ENCODE results near the gene SMIM29. TPM values are rescaled to one million over a fixed set of nuclear protein-coding genes. Genes with fewer than 3 reads are reported as not detected.
"Not testable (repeated sequence)": the region's sequence is repeated elsewhere in the genome, so short reads cannot be mapped to it uniquely, and the experiment has no call there.

SMIM29 gene
- total RNA-seq, 2 experiments from 2014 or later, result 34.0 to 41.4 TPM

- CTCF ChIA-PET, result interaction anchor here (0.6 to 5.8 kb wide), 39 partner anchors 8 to 890 kb away, joined by 3 to 80 read pairs (median 4); partner anchors contain the start of genes HMGA1, NUDT3, RPS10 and TAF11
- Mint-ChIP-seq H3K9me3 (ENCODE audit: low read depth) (no peaks in the 10 kb centered on the region), H3K4me3 (peak overlapping the region; percentile 93), H3K36me3 (peaks cover 7% of the 10 kb centered on the region), H3K27me3 (no peaks in the 10 kb centered on the region), H3K4me1 (peaks cover 43% of the 10 kb centered on the region), H3K27ac (peak overlapping the region; percentile 90)
- no peak for DNase-seq
- ATAC-seq, result peak; percentile 48
These were observed 859 bp upstream of the SMIM29 start for GRCh38 chr6:34249469-34250261.

GRCh38 chr6:34248198-34248726, 544 bp downstream of the SMIM29 start:
- ATAC-seq (peak; percentile 25), DNase-seq (peak; percentile 76)
- no peaks in the 10 kb centered on the region for H3K27me3 Mint-ChIP-seq
- peak overlapping the region; percentile 97 for H3K27ac Mint-ChIP-seq
- peaks cover 55% of the 10 kb centered on the region for H3K4me1 Mint-ChIP-seq
- peak overlapping the region; percentile 93 for H3K4me3 Mint-ChIP-seq
- H3K36me3 Mint-ChIP-seq, result peaks cover 12% of the 10 kb centered on the region
- CTCF ChIA-PET, result interaction anchor here (0.8 to 5.8 kb wide), 14 partner anchors 12 to 361 kb away, joined by 3 to 80 read pairs (median 8); partner anchors contain the start of genes HMGA1, NUDT3 and RPS10
- no peaks in the 10 kb centered on the region for H3K9me3 Mint-ChIP-seq (ENCODE audit: low read depth)

GRCh38 chr6:34247481-34248197, 1.2 kb downstream of the SMIM29 start:
- Mint-ChIP-seq H3K27me3 (no peaks in the 10 kb centered on the region), H3K4me1 (peaks cover 62% of the 10 kb centered on the region), H3K4me3 (peak overlapping the region; percentile 93), H3K36me3 (peaks cover 18% of the 10 kb centered on the region), H3K27ac (peak overlapping the region; percentile 97), H3K9me3 (ENCODE audit: low read depth) (no peaks in the 10 kb centered on the region)
- DNase-seq (no peak), ATAC-seq (no peak)
- CTCF ChIA-PET, result interaction anchor here (0.8 to 5.8 kb wide), 11 partner anchors 11 to 362 kb away, joined by 3 to 80 read pairs (median 11); partner anchors contain the start of genes HMGA1, NUDT3 and RPS10

GRCh38 chr6:34246563-34247391, 2.0 kb downstream of the SMIM29 start:
- DNase-seq, result peak; percentile 71
- Mint-ChIP-seq H3K9me3 (ENCODE audit: low read depth) (no peaks in the 10 kb centered on the region), H3K4me1 (peaks cover 66% of the 10 kb centered on the region), H3K27ac (peak overlapping the region; percentile 74), H3K4me3 (no peak overlapping the region), H3K36me3 (peaks cover 27% of the 10 kb centered on the region), H3K27me3 (no peaks in the 10 kb centered on the region)
- no peak for ATAC-seq
- CTCF ChIA-PET, result interaction anchor here (1.7 to 5.8 kb wide), 7 partner anchors 10 to 363 kb away, joined by 6 to 80 read pairs (median 13); partner anchors contain the start of genes HMGA1 and NUDT3

GRCh38 chr6:34246249-34246562, 2.6 kb downstream of the SMIM29 start:
- DNase-seq (no peak), ATAC-seq (no peak)
- H3K4me1 Mint-ChIP-seq, result peaks cover 69% of the 10 kb centered on the region
- H3K9me3 Mint-ChIP-seq (ENCODE audit: low read depth), result no peaks in the 10 kb centered on the region
- H3K27ac Mint-ChIP-seq, result peak overlapping the region; percentile 74
- no peak overlapping the region for H3K4me3 Mint-ChIP-seq
- peaks cover 33% of the 10 kb centered on the region for H3K36me3 Mint-ChIP-seq
- CTCF ChIA-PET, result interaction anchor here (2.0 to 5.8 kb wide), 4 partner anchors 9 to 363 kb away, joined by 6 to 55 read pairs (median 28); partner anchors contain the start of genes HMGA1 and NUDT3
- H3K27me3 Mint-ChIP-seq, result no peaks in the 10 kb centered on the region

GRCh38 chr6:34245761-34246140, 3.1 kb downstream of the SMIM29 start:
- Mint-ChIP-seq H3K36me3 (peaks cover 35% of the 10 kb centered on the region), H3K27ac (peak overlapping the region; percentile 45), H3K4me1 (peaks cover 74% of the 10 kb centered on the region)
- not testable (repeated sequence) for DNase-seq; ATAC-seq; H3K4me3 Mint-ChIP-seq; H3K27me3 Mint-ChIP-seq; H3K9me3 Mint-ChIP-seq (ENCODE audit: low read depth)
- CTCF ChIA-PET, result interaction anchor here (2.0 to 5.8 kb wide), 4 partner anchors 9 to 364 kb away, joined by 6 to 55 read pairs (median 28); partner anchors contain the start of genes HMGA1 and NUDT3

GRCh38 chr6:34245032-34245760, 3.6 kb downstream of the SMIM29 start:
- not testable (repeated sequence) for DNase-seq; ATAC-seq; H3K27me3 Mint-ChIP-seq; H3K9me3 Mint-ChIP-seq (ENCODE audit: low read depth); H3K4me3 Mint-ChIP-seq
- Mint-ChIP-seq H3K4me1 (peaks cover 77% of the 10 kb centered on the region), H3K36me3 (peaks cover 35% of the 10 kb centered on the region), H3K27ac (peak overlapping the region; percentile 43)
- CTCF ChIA-PET, result interaction anchor here (2.0 kb wide), 1 partner anchor 8 kb away, joined by 6 read pairs; the partner anchor contains the start of gene HMGA1

- peak overlapping the region; percentile 66 for H3K27ac Mint-ChIP-seq
- peak; percentile 67 for DNase-seq
- H3K9me3 Mint-ChIP-seq (ENCODE audit: low read depth), result no peaks in the 10 kb centered on the region
- H3K27me3 Mint-ChIP-seq, result no peaks in the 10 kb centered on the region
- H3K4me3 Mint-ChIP-seq, result no peak overlapping the region
- ATAC-seq, result no peak
- H3K4me1 Mint-ChIP-seq, result peaks cover 81% of the 10 kb centered on the region
- H3K36me3 Mint-ChIP-seq, result peaks cover 35% of the 10 kb centered on the region
- CTCF ChIA-PET, result interaction anchor here (0.9 to 1.2 kb wide), 2 partner anchors 48 to 170 kb away, joined by 3 to 6 read pairs; no protein-coding TSS in a partner anchor
These were observed 4.6 kb downstream of the SMIM29 start for GRCh38 chr6:34243901-34244884.

- CTCF ChIA-PET, result interaction anchor here (1.2 to 1.8 kb wide), 2 partner anchors 47 kb away, joined by 5 to 6 read pairs; no protein-coding TSS in a partner anchor
- Mint-ChIP-seq H3K36me3 (peaks cover 35% of the 10 kb centered on the region), H3K9me3 (ENCODE audit: low read depth) (no peaks in the 10 kb centered on the region), H3K27ac (peak overlapping the region; percentile 66), H3K4me1 (peaks cover 85% of the 10 kb centered on the region), H3K4me3 (no peak overlapping the region), H3K27me3 (no peaks in the 10 kb centered on the region)
- ATAC-seq, result no peak
- peak; percentile 40 for DNase-seq
These were observed 5.6 kb downstream of the SMIM29 start for GRCh38 chr6:34243131-34243771.

- H3K27me3 Mint-ChIP-seq, result no peaks in the 10 kb centered on the region
- DNase-seq (no peak), ATAC-seq (no peak)
- H3K4me3 Mint-ChIP-seq, result no peak overlapping the region
- H3K9me3 Mint-ChIP-seq (ENCODE audit: low read depth), result no peaks in the 10 kb centered on the region
- H3K27ac Mint-ChIP-seq, result peak overlapping the region; percentile 66
- peaks cover 35% of the 10 kb centered on the region for H3K36me3 Mint-ChIP-seq
- CTCF ChIA-PET, result interaction anchor here (1.8 kb wide), 1 partner anchor 46 kb away, joined by 5 read pairs; no protein-coding TSS in a partner anchor
- peaks cover 78% of the 10 kb centered on the region for H3K4me1 Mint-ChIP-seq
These were observed 6.3 kb downstream of the SMIM29 start for GRCh38 chr6:34242252-34243130.

Measured in activated CD8-positive, alpha-beta memory T cell treated with anti-CD3 and anti-CD28 coated beads, Interleukin-2, amount 10 ng/mL, durations not matched to agents 7 days and 5 days (primary cell).